NCI-H2196 treated with DMSO at 0.1 percent for 48 hours (cell line): ENCODE measurements around the gene APH1B.
"Not testable (repeated sequence)": the region's sequence is repeated elsewhere in the genome, so short reads cannot be mapped to it uniquely, and the experiment has no call there.

Experiments used
- DNase-seq: peaks from one replicate; lab custom pipeline; 2025; ENCODE audit not compliant: unreplicated experiment; lab: John Stamatoyannopoulos, UW

APH1B gene

GRCh38 chr15:63277038-63277892 is at the start of gene APH1B:
APH1B (plus strand) TSS chr15:63277605; CDS start chr15:63277624, 19 bp downstream.
- no peak for DNase-seq

GRCh38 chr15:63227689-63228088 is 49.7 kb upstream of the APH1B start:
- DNase-seq = no peak

- no peak for DNase-seq
Measured at GRCh38 chr15:63231206-63231605, 46.2 kb upstream of the APH1B start.

GRCh38 chr15:63231706-63232105 is 45.7 kb upstream of the APH1B start:
- DNase-seq = no peak

GRCh38 chr15:63232405-63232804 is 45.0 kb upstream of the APH1B start:
- no peak for DNase-seq

GRCh38 chr15:63232943-63233342 is 44.5 kb upstream of the APH1B start:
- DNase-seq = no peak

GRCh38 chr15:63233667-63234423 is 43.6 kb upstream of the APH1B start:
- no peak for DNase-seq

GRCh38 chr15:63234451-63234870 is 42.9 kb upstream of the APH1B start:
- DNase-seq = no peak

GRCh38 chr15:63236272-63236671 is 41.1 kb upstream of the APH1B start:
- no peak for DNase-seq

- DNase-seq = not testable (repeated sequence)
Measured at GRCh38 chr15:63237086-63237485, 40.3 kb upstream of the APH1B start.

GRCh38 chr15:63238171-63238570 is 39.2 kb upstream of the APH1B start:
- DNase-seq = no peak

GRCh38 chr15:63238796-63239195 is 38.6 kb upstream of the APH1B start:
- no peak for DNase-seq

- no peak for DNase-seq
Measured at GRCh38 chr15:63240109-63240508, 37.3 kb upstream of the APH1B start.

GRCh38 chr15:63241316-63241715 is 36.1 kb upstream of the APH1B start:
- DNase-seq = no peak

GRCh38 chr15:63243101-63243500 is 34.3 kb upstream of the APH1B start:
- DNase-seq = no peak

GRCh38 chr15:63243776-63244175 is 33.6 kb upstream of the APH1B start:
- no peak for DNase-seq

GRCh38 chr15:63244399-63244798 is 33.0 kb upstream of the APH1B start:
- DNase-seq = no peak

- DNase-seq = no peak
Measured at GRCh38 chr15:63244976-63245645, 32.3 kb upstream of the APH1B start.

- no peak for DNase-seq
Measured at GRCh38 chr15:63246691-63247469, 30.5 kb upstream of the APH1B start.

- DNase-seq = no peak
Measured at GRCh38 chr15:63250312-63250965, 27.0 kb upstream of the APH1B start.
